Measurements from ENCODE around the gene OSGEPL1. TPM values are rescaled to one million over a fixed set of nuclear protein-coding genes. Genes with fewer than 3 reads are reported as not detected.

The OSGEPL1 gene
- total RNA-seq, result 10 to 100 TPM in 4 of 5 donors, 1 to 10 TPM in 1; 5.5 to 15.3 (median 13.9) TPM
- 20.4 TPM for total RNA-seq (2013)
- total RNA-seq, result 2.2 to 25.5 (median 12.4) reads per million in 29 experiments

- Mint-ChIP-seq H3K4me1 (peaks cover 11 to 13% (median 11%) of the 10 kb centered on the region in 3 donors), H3K27me3 (no peaks in the 10 kb centered on the region), H3K27ac (peak within 1 kb of the TSS; percentile 96 to 98), H3K9me3 (no peaks in the 10 kb centered on the region), H3K4me3 (peak within 1 kb of the TSS; percentile 92 to 98 (median 93)), H3K36me3 (peaks cover 15% of the 10 kb centered on the region)
- ATAC-seq (replicated peaks in 1 of 4) (peak; percentile 93 to 95 (median 94)), DNase-seq (peak; percentile 81 to 96 (median 92))
- ChIA-PET POLR2A (interaction anchor here (0.6 to 1.9 kb wide), 17 partner anchors 16 to 1438 kb away, joined by 3 to 15 read pairs (median 5); partner anchors contain the start of genes ORMDL1 (in 2 of the 2), PMS1 (in 2 of the 2), ANKAR (in 1 of the 2) and ASNSD1 (in 1 of the 2)), CTCF (interaction anchor here (0.5 to 4.0 kb wide), 52 partner anchors 9 to 1924 kb away, joined by 3 to 41 read pairs (median 4); partner anchors contain the start of genes ANKAR (in 2 of the 2), ASNSD1 (in 1 of the 2), ORMDL1 (in 1 of the 2) and PMS1 (in 1 of the 2))
- 0% methylated on average over 17 of the region's 33 CpGs for WGBS (ENCODE audit: insufficient coverage)
- Histone ChIP-seq H3K27me3 (replicated peaks in 1 of 2; ENCODE audit: control insufficient read depth in 2 of 2, extremely low read depth in 1 of 2, insufficient read depth in 2 of 2, low read length in 1 of 2) (no peaks in the 10 kb centered on the region), H3K27ac (ENCODE audit: low read length) (peak within 1 kb of the TSS; percentile 95), H3K4me3 (ENCODE audit: control insufficient read depth in 1 of 2, extremely low read depth in 1 of 2, low read length in 1 of 2) (peak within 1 kb of the TSS; percentile 94 to 98), H3K36me3 (ENCODE audit: control insufficient read depth in 2 of 2, extremely low read depth in 1 of 2, insufficient read depth in 1 of 2, low read length in 1 of 2) (peaks cover 0 to 5% of the 10 kb centered on the region in 2 donors), H3K9me3 (no peaks in the 10 kb centered on the region), H3K4me1 (ENCODE audit: control insufficient read depth in 1 of 2, extremely low read depth in 1 of 2, insufficient read depth in 2 of 2, low read length in 2 of 2) (peaks cover 5 to 10% of the 10 kb centered on the region in 2 experiments)
Measured at GRCh38 chr2:189762551-189763298, at the start of gene OSGEPL1. OSGEPL1 (minus strand) TSS chr2:189762792; CDS start chr2:189761640, 1,152 bp downstream.

- peaks cover 3 to 11% of the 10 kb centered on the region in 2 donors for H3K36me3 ChIP-seq (ENCODE audit: control insufficient read depth in 2 of 2, extremely low read depth in 1 of 2, insufficient read depth in 1 of 2, low read length in 1 of 2)
- no peak overlapping the region for H3K4me3 Mint-ChIP-seq
- no CpG with 5 or more reads among the region's 3 CpGs for WGBS (ENCODE audit: insufficient coverage)
- no peak for ATAC-seq (replicated peaks in 1 of 4)
- H3K36me3 Mint-ChIP-seq, result peaks cover 28% of the 10 kb centered on the region
- no peak overlapping the region for H3K4me3 ChIP-seq (ENCODE audit: control insufficient read depth in 1 of 2, extremely low read depth in 1 of 2, low read length in 1 of 2)
- no peak overlapping the region for H3K27ac Mint-ChIP-seq
- H3K4me1 ChIP-seq (ENCODE audit: control insufficient read depth in 1 of 2, extremely low read depth in 1 of 2, insufficient read depth in 2 of 2, low read length in 2 of 2), result no peaks in the 10 kb centered on the region
- no peaks in the 10 kb centered on the region for H3K9me3 ChIP-seq
- no peaks in the 10 kb centered on the region for H3K27me3 Mint-ChIP-seq
- no peaks in the 10 kb centered on the region for H3K9me3 Mint-ChIP-seq
- DNase-seq, result no peak
- ChIA-PET POLR2A (no interaction called here), CTCF (no interaction called here)
- H3K27me3 ChIP-seq (replicated peaks in 1 of 2; ENCODE audit: control insufficient read depth in 2 of 2, extremely low read depth in 1 of 2, insufficient read depth in 2 of 2, low read length in 1 of 2), result no peaks in the 10 kb centered on the region
- peaks cover 0 to 5% (median 0%) of the 10 kb centered on the region in 3 donors for H3K4me1 Mint-ChIP-seq
- no peak overlapping the region for H3K27ac ChIP-seq (ENCODE audit: low read length)
Measured at GRCh38 chr2:189803431-189803830, 40.8 kb upstream of the OSGEPL1 start.

- H3K9me3 Mint-ChIP-seq, result no peaks in the 10 kb centered on the region
- H3K4me3 Mint-ChIP-seq, result no peak overlapping the region
- no peak overlapping the region for H3K4me3 ChIP-seq (ENCODE audit: control insufficient read depth in 1 of 2, extremely low read depth in 1 of 2, low read length in 1 of 2)
- POLR2A ChIA-PET, result no interaction called here
- peaks cover 3 to 11% of the 10 kb centered on the region in 2 donors for H3K36me3 ChIP-seq (ENCODE audit: control insufficient read depth in 2 of 2, extremely low read depth in 1 of 2, insufficient read depth in 1 of 2, low read length in 1 of 2)
- WGBS (ENCODE audit: insufficient coverage), result no CpG with 5 or more reads among the region's 2 CpGs
- peaks cover 35% of the 10 kb centered on the region for H3K36me3 Mint-ChIP-seq
- peaks cover 0 to 5% (median 4%) of the 10 kb centered on the region in 3 donors for H3K4me1 Mint-ChIP-seq
- no peaks in the 10 kb centered on the region for H3K27me3 ChIP-seq (replicated peaks in 1 of 2; ENCODE audit: control insufficient read depth in 2 of 2, extremely low read depth in 1 of 2, insufficient read depth in 2 of 2, low read length in 1 of 2)
- H3K27ac ChIP-seq (ENCODE audit: low read length), result no peak overlapping the region
- H3K9me3 ChIP-seq, result no peaks in the 10 kb centered on the region
- H3K27me3 Mint-ChIP-seq, result no peaks in the 10 kb centered on the region
- DNase-seq (no peak), ATAC-seq (replicated peaks in 1 of 4) (no peak)
- no peak overlapping the region for H3K27ac Mint-ChIP-seq
- CTCF ChIA-PET, result interaction anchor here in 1 of 2 donors (0.6 kb wide), 1 partner anchor 39 kb away, joined by 7 read pairs; no protein-coding TSS in a partner anchor
- H3K4me1 ChIP-seq (ENCODE audit: control insufficient read depth in 1 of 2, extremely low read depth in 1 of 2, insufficient read depth in 2 of 2, low read length in 2 of 2), result no peaks in the 10 kb centered on the region
Measured at GRCh38 chr2:189802396-189802912, 39.9 kb upstream of the OSGEPL1 start.

- H3K27me3 ChIP-seq (replicated peaks in 1 of 2; ENCODE audit: control insufficient read depth in 2 of 2, extremely low read depth in 1 of 2, insufficient read depth in 2 of 2, low read length in 1 of 2), result no peaks in the 10 kb centered on the region
- Mint-ChIP-seq H3K27ac (no peak overlapping the region), H3K4me3 (no peak overlapping the region), H3K9me3 (no peaks in the 10 kb centered on the region), H3K36me3 (peaks cover 32% of the 10 kb centered on the region), H3K27me3 (no peaks in the 10 kb centered on the region), H3K4me1 (peaks cover 0 to 5% (median 4%) of the 10 kb centered on the region in 3 donors)
- H3K4me1 ChIP-seq (ENCODE audit: control insufficient read depth in 1 of 2, extremely low read depth in 1 of 2, insufficient read depth in 2 of 2, low read length in 2 of 2), result no peaks in the 10 kb centered on the region
- no peak overlapping the region for H3K4me3 ChIP-seq (ENCODE audit: control insufficient read depth in 1 of 2, extremely low read depth in 1 of 2, low read length in 1 of 2)
- DNase-seq (no peak), ATAC-seq (replicated peaks in 1 of 4) (no peak)
- ChIA-PET POLR2A (no interaction called here), CTCF (interaction anchor here (1.0 to 1.2 kb wide), 2 partner anchors 16 to 21 kb away, joined by 3 read pairs; partner anchors contain the start of genes ORMDL1 (in 1 of the 2) and PMS1 (in 1 of the 2))
- H3K9me3 ChIP-seq, result no peaks in the 10 kb centered on the region
- WGBS (ENCODE audit: insufficient coverage), result no CpG with 5 or more reads among the region's 2 CpGs
- H3K36me3 ChIP-seq (ENCODE audit: control insufficient read depth in 2 of 2, extremely low read depth in 1 of 2, insufficient read depth in 1 of 2, low read length in 1 of 2), result peaks cover 0 to 24% of the 10 kb centered on the region in 2 donors
- H3K27ac ChIP-seq (ENCODE audit: low read length), result no peak overlapping the region
Measured at GRCh38 chr2:189799531-189799930, 36.9 kb upstream of the OSGEPL1 start.

- Mint-ChIP-seq H3K36me3 (peaks cover 32% of the 10 kb centered on the region), H3K27me3 (no peaks in the 10 kb centered on the region), H3K4me3 (no peak overlapping the region), H3K9me3 (no peaks in the 10 kb centered on the region), H3K4me1 (peaks cover 0 to 5% (median 4%) of the 10 kb centered on the region in 3 donors), H3K27ac (no peak overlapping the region)
- CTCF ChIA-PET, result interaction anchor here (0.6 to 1.1 kb wide), 11 partner anchors 8 to 531 kb away, joined by 3 to 10 read pairs (median 4); partner anchors contain the start of genes ASNSD1 (in 1 of the 2) and OSGEPL1 (in 1 of the 2)
- ATAC-seq (replicated peaks in 1 of 4), result no peak
- Histone ChIP-seq H3K9me3 (no peaks in the 10 kb centered on the region), H3K36me3 (ENCODE audit: control insufficient read depth in 2 of 2, extremely low read depth in 1 of 2, insufficient read depth in 1 of 2, low read length in 1 of 2) (peaks cover 0 to 27% of the 10 kb centered on the region in 2 donors), H3K27me3 (replicated peaks in 1 of 2; ENCODE audit: control insufficient read depth in 2 of 2, extremely low read depth in 1 of 2, insufficient read depth in 2 of 2, low read length in 1 of 2) (no peaks in the 10 kb centered on the region), H3K4me3 (ENCODE audit: control insufficient read depth in 1 of 2, extremely low read depth in 1 of 2, low read length in 1 of 2) (no peak overlapping the region), H3K27ac (ENCODE audit: low read length) (no peak overlapping the region), H3K4me1 (ENCODE audit: control insufficient read depth in 1 of 2, extremely low read depth in 1 of 2, insufficient read depth in 2 of 2, low read length in 2 of 2) (no peaks in the 10 kb centered on the region)
- DNase-seq, result no peak
- POLR2A ChIA-PET, result interaction anchor here (0.5 to 0.7 kb wide), 6 partner anchors 11 to 1260 kb away, joined by 4 to 8 read pairs (median 4); partner anchors contain the start of genes OSGEPL1 (in 1 of the 2) and SLC40A1 (in 1 of the 2)
Measured at GRCh38 chr2:189799030-189799331, 36.4 kb upstream of the OSGEPL1 start.

All from T-cell (primary cell).